HEK293 (cell line): ENCODE measurements around the gene AQP10.

Experiments
- EGR2 ChIP-seq: fragments of 450-650 bp; formaldehyde crosslinking; IDR thresholded peaks from 2 replicates; pipeline ENCODE4 v1.5.1; 2016; ENCODE audit warnings: low read depth, missing biosample characterization, missing genetic modification characterization
- KLF7 ChIP-seq: fragments of 450-650 bp; formaldehyde crosslinking; IDR thresholded peaks from 2 replicates; pipeline ENCODE4 v1.5.1; 2016; ENCODE audit warnings: missing biosample characterization, missing genetic modification characterization, borderline replicate concordance
- MZF1 ChIP-seq: fragments of 450-650 bp; formaldehyde crosslinking; IDR thresholded peaks from 2 replicates; pipeline ENCODE4 v1.5.1; 2017; ENCODE audit warnings: missing biosample characterization, missing genetic modification characterization, borderline replicate concordance
- PBX3 ChIP-seq: sonication (generic); formaldehyde crosslinking; IDR thresholded peaks from 2 replicates; pipeline ENCODE4 v1.8.1; 2022; ENCODE audit warnings: mild to moderate bottlenecking, moderate library complexity, missing genetic modification reagents
- PRDM2 ChIP-seq: fragments of 450-650 bp; formaldehyde crosslinking; IDR thresholded peaks from 2 replicates; pipeline ENCODE4 v1.5.1; 2016; ENCODE audit warnings: missing biosample characterization, missing genetic modification characterization, borderline replicate concordance
- REPIN1 ChIP-seq: fragments of 450-650 bp; formaldehyde crosslinking; IDR thresholded peaks from 2 replicates; pipeline ENCODE4 v1.5.1; 2017; ENCODE audit warnings: missing biosample characterization, missing genetic modification characterization, low read depth
- SP2 ChIP-seq: fragments of 450-650 bp; formaldehyde crosslinking; IDR thresholded peaks from 2 replicates; pipeline ENCODE4 v1.5.1; 2016; ENCODE audit warnings: missing biosample characterization, missing genetic modification characterization
- SP3 ChIP-seq: fragments of 450-650 bp; formaldehyde crosslinking; IDR thresholded peaks from 2 replicates; pipeline ENCODE4 v1.5.1; 2016; ENCODE audit warnings: missing biosample characterization, missing genetic modification characterization
- SP7 ChIP-seq: fragments of 450-650 bp; formaldehyde crosslinking; IDR thresholded peaks from 2 replicates; pipeline ENCODE4 v1.5.1; 2016; ENCODE audit warnings: missing biosample characterization, missing genetic modification characterization
- YY2 ChIP-seq: fragments of 450-650 bp; formaldehyde crosslinking; IDR thresholded peaks from 2 replicates; pipeline ENCODE4 v1.5.1; 2016; ENCODE audit warnings: missing biosample characterization, missing genetic modification characterization
- ZBTB17 ChIP-seq: fragments of 450-650 bp; formaldehyde crosslinking; IDR thresholded peaks from 2 replicates; pipeline ENCODE4 v1.5.1; 2016; ENCODE audit warnings: missing biosample characterization, missing genetic modification characterization
- ZBTB48 ChIP-seq: fragments of 450-650 bp; formaldehyde crosslinking; IDR thresholded peaks from 2 replicates; pipeline ENCODE4 v1.5.1; 2016; ENCODE audit warnings: missing biosample characterization, missing genetic modification characterization
- ZBTB7A ChIP-seq: fragments of 450-650 bp; formaldehyde crosslinking; IDR thresholded peaks from 2 replicates; pipeline ENCODE4 v1.5.1; 2016; ENCODE audit warnings: low read depth, missing biosample characterization, missing genetic modification characterization
- ZFP37 ChIP-seq: fragments of 450-650 bp; formaldehyde crosslinking; IDR thresholded peaks from 2 replicates; pipeline ENCODE4 v1.5.1; 2016; ENCODE audit warnings: missing biosample characterization, missing genetic modification characterization
- ZIC2 ChIP-seq: fragments of 450-650 bp; formaldehyde crosslinking; IDR thresholded peaks from 2 replicates; pipeline ENCODE4 v1.5.1; 2016; ENCODE audit warnings: missing biosample characterization, missing genetic modification characterization
- ZNF138 ChIP-seq: fragments of 450-650 bp; formaldehyde crosslinking; IDR thresholded peaks from 2 replicates; pipeline ENCODE4 v1.5.1; 2016; ENCODE audit warnings: missing biosample characterization, missing genetic modification characterization, borderline replicate concordance
- ZNF184 ChIP-seq: fragments of 450-650 bp; IDR thresholded peaks from 2 replicates; pipeline ENCODE4 v1.5.1; 2018; ENCODE audit warnings: missing biosample characterization, mild to moderate bottlenecking, missing genetic modification characterization
- ZNF19 ChIP-seq: fragments of 450-650 bp; formaldehyde crosslinking; IDR thresholded peaks from 2 replicates; pipeline ENCODE4; 2016; ENCODE audit warnings: missing biosample characterization, missing genetic modification characterization, low read depth
- ZNF292 ChIP-seq: fragments of 450-650 bp; formaldehyde crosslinking; IDR thresholded peaks from 2 replicates; pipeline ENCODE4 v1.5.1; 2016; ENCODE audit warnings: low read depth, missing biosample characterization, missing genetic modification characterization, borderline replicate concordance
- ZNF302 ChIP-seq: fragments of 450-650 bp; formaldehyde crosslinking; IDR thresholded peaks from 2 replicates; pipeline ENCODE4 v1.5.1; 2016; ENCODE audit warnings: missing biosample characterization, missing genetic modification characterization, low read depth
- ZNF311 ChIP-seq: fragments of 450-650 bp; formaldehyde crosslinking; IDR thresholded peaks from 2 replicates; pipeline ENCODE4 v1.5.1; 2017; ENCODE audit warnings: missing biosample characterization, missing genetic modification characterization, borderline replicate concordance
- ZNF354C ChIP-seq: fragments of 450-650 bp; formaldehyde crosslinking; IDR thresholded peaks from 2 replicates; pipeline ENCODE4 v1.5.1; 2016; ENCODE audit warnings: missing biosample characterization, missing genetic modification characterization, low read depth, borderline replicate concordance
- ZNF362 ChIP-seq: fragments of 450-650 bp; formaldehyde crosslinking; IDR thresholded peaks from 2 replicates; pipeline ENCODE4 v1.5.1; 2016; ENCODE audit warnings: missing biosample characterization, missing genetic modification characterization
- ZNF510 ChIP-seq: fragments of 450-650 bp; formaldehyde crosslinking; IDR thresholded peaks from 2 replicates; pipeline ENCODE4 v1.5.1; 2018; ENCODE audit warnings: mild to moderate bottlenecking, missing genetic modification characterization, missing biosample characterization; ENCODE audit not compliant: insufficient replicate concordance
- ZNF529 ChIP-seq: fragments of 450-650 bp; formaldehyde crosslinking; IDR thresholded peaks from 2 replicates; pipeline ENCODE4 v1.5.1; 2017; ENCODE audit warnings: missing genetic modification characterization, missing biosample characterization; ENCODE audit not compliant: insufficient replicate concordance
- ZNF596 ChIP-seq: fragments of 450-650 bp; IDR thresholded peaks from 2 replicates; pipeline ENCODE4 v1.5.0; 2018; ENCODE audit warnings: missing biosample characterization, mild to moderate bottlenecking, missing genetic modification characterization, moderate library complexity
- ZNF658 ChIP-seq: fragments of 450-650 bp; formaldehyde crosslinking; IDR thresholded peaks from 2 replicates; pipeline ENCODE4; 2016; ENCODE audit warnings: missing biosample characterization, missing genetic modification characterization
- ZNF660 ChIP-seq: fragments of 450-650 bp; IDR thresholded peaks from 2 replicates; pipeline ENCODE4 v1.5.1; 2018; ENCODE audit warnings: missing biosample characterization, mild to moderate bottlenecking, missing genetic modification characterization
- ZNF664 ChIP-seq: fragments of 450-650 bp; formaldehyde crosslinking; IDR thresholded peaks from 2 replicates; pipeline ENCODE4 v1.5.1; 2016; ENCODE audit warnings: missing biosample characterization, missing genetic modification characterization
- ZNF707 ChIP-seq: fragments of 450-650 bp; formaldehyde crosslinking; IDR thresholded peaks from 2 replicates; pipeline ENCODE4 v1.5.1; 2016; ENCODE audit warnings: missing biosample characterization, missing genetic modification characterization
- ZNF777 ChIP-seq: fragments of 450-650 bp; formaldehyde crosslinking; IDR thresholded peaks from 2 replicates; pipeline ENCODE4 v1.5.1; 2017; ENCODE audit warnings: missing biosample characterization, missing genetic modification characterization, borderline replicate concordance
- ZNF830 ChIP-seq: fragments of 450-650 bp; IDR thresholded peaks from 2 replicates; pipeline ENCODE4 v1.5.0; 2018; ENCODE audit warnings: missing biosample characterization, missing genetic modification characterization, low read depth, mild to moderate bottlenecking, moderate library complexity
- ZSCAN16 ChIP-seq: fragments of 450-650 bp; formaldehyde crosslinking; IDR thresholded peaks from 2 replicates; pipeline ENCODE4 v1.5.1; 2016; ENCODE audit warnings: missing biosample characterization, missing genetic modification characterization

The AQP10 gene

GRCh38 chr1:154272217-154272998, 48.5 kb upstream of the AQP10 start, which contains the start of gene HAX1 (continued):
- TF ChIP-seq PBX3 (CRISPR knock-in tag), result peak; percentile 44; the same call in 1 of the 2 replicates
- no peak for TF ChIP-seq ZNF354C (tag by site-specific recombination)
- TF ChIP-seq ZBTB48 (tag by site-specific recombination), result no peak
- no peak for TF ChIP-seq ZNF777 (tag by site-specific recombination)
- peak; percentile 28; the same call in 1 of the 2 replicates for TF ChIP-seq ZNF184 (tag by site-specific recombination)
- TF ChIP-seq EGR2 (tag by site-specific recombination), result peak; percentile 89
- TF ChIP-seq ZNF302 (tag by site-specific recombination), result no peak
- TF ChIP-seq ZNF596 (tag by site-specific recombination), result no peak
- no peak for TF ChIP-seq ZFP37 (tag by site-specific recombination)
- TF ChIP-seq ZBTB7A, result 0 out of 2 replicates have a peak, but pooled peaks have one; percentile 43
- TF ChIP-seq SP3 (tag by site-specific recombination), result peak; percentile 93
- no peak for TF ChIP-seq ZNF658 (tag by site-specific recombination)
- no peak; the same call in none of the 2 replicates for TF ChIP-seq ZNF660 (tag by site-specific recombination)
- TF ChIP-seq PRDM2 (tag by site-specific recombination), result no peak
- no peak for TF ChIP-seq KLF7 (tag by site-specific recombination)
- no peak for TF ChIP-seq ZNF362 (tag by site-specific recombination)
- no peak for TF ChIP-seq ZNF138 (tag by site-specific recombination)
- no peak for TF ChIP-seq ZNF510 (tag by site-specific recombination)
- TF ChIP-seq ZNF830 (tag by site-specific recombination), result no peak
- TF ChIP-seq ZNF707 (tag by site-specific recombination), result no peak
- no peak for TF ChIP-seq ZNF529 (tag by site-specific recombination)
- TF ChIP-seq ZIC2 (tag by site-specific recombination), result peak; percentile 33; the same call in 1 of the 2 replicates
- no peak for TF ChIP-seq ZNF664 (tag by site-specific recombination)
- TF ChIP-seq SP7 (tag by site-specific recombination), result peak; percentile 66; the same call in 1 of the 2 replicates
- no peak; the same call in 1 of the 2 replicates for TF ChIP-seq YY2 (tag by site-specific recombination)
- no peak for TF ChIP-seq ZSCAN16 (tag by site-specific recombination)
- TF ChIP-seq ZNF19 (tag by site-specific recombination), result no peak
- peak; percentile 85 for TF ChIP-seq ZBTB17 (tag by site-specific recombination)
- peak; percentile 95 for TF ChIP-seq SP2
- no peak for TF ChIP-seq ZNF292
- no peak for TF ChIP-seq REPIN1 (tag by site-specific recombination)
- no peak for TF ChIP-seq MZF1 (tag by site-specific recombination)
- no peak for TF ChIP-seq ZNF311
